Astrocyte of the spinal cord (primary cell): ENCODE results near the gene DNAH8.

Experiments
- DNase-seq: peaks from one replicate; pipeline ENCODE4 v3.0.0; 2011; ENCODE audit warnings: low read depth, low spot score
- H3K4me3 ChIP-seq: 2 replicates; pipeline ENCODE4 v1.5.1; 2011; ENCODE audit warnings: low read depth, mild to moderate bottlenecking, low read length, moderate library complexity
- in situ Hi-C: cut with HindIII; loops from 2 replicates; pipeline ENCODE4 v1.10.0; 2017; ENCODE audit warnings: low sequenced_read_pairs
- TF ChIP-seq, protein P1 (sequence below): IDR thresholded peaks from 2 replicates; pipeline ENCODE4 v1.5.1; 2012; ENCODE audit warnings: low read depth, mild to moderate bottlenecking, low read length, inconsistent platforms

The DNAH8 gene

DNA sequence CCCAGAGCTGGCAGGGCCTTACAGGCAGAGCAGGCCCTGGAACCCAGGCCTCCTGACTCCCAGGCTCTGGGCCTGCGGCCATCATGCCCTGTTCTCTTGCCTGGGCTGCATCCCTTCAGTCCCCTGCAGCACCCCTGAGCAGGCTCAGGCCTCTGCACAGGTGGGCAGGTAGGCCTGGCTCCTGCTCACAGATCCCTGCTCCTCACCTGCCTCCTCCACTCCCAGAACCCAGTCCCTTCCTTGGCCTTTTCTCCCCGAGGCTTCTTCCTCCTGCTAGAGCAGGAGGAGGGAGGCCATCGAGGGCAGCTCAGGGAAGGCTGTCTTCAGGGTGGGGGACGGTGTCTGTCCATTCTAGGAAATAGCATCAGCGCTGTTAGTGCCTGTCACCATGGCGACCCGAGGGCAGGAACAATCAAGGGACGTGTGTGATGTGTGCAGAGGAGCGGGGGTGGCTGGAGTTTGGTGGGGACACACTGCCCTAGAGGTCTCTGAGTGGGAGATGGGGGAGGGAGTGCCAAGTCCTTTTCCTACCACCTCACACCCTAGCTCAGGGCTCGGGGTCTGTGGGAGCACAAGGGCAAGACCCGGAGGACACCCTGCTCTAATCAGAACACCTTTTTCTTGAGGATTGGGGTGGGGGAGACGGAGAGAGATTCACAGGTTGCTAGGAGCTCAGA, 360.0 kb downstream of the DNAH8 start:
- DNase-seq, result no peak
- no peak overlapping the region for H3K4me3 ChIP-seq
- TF ChIP-seq, protein P1, sequence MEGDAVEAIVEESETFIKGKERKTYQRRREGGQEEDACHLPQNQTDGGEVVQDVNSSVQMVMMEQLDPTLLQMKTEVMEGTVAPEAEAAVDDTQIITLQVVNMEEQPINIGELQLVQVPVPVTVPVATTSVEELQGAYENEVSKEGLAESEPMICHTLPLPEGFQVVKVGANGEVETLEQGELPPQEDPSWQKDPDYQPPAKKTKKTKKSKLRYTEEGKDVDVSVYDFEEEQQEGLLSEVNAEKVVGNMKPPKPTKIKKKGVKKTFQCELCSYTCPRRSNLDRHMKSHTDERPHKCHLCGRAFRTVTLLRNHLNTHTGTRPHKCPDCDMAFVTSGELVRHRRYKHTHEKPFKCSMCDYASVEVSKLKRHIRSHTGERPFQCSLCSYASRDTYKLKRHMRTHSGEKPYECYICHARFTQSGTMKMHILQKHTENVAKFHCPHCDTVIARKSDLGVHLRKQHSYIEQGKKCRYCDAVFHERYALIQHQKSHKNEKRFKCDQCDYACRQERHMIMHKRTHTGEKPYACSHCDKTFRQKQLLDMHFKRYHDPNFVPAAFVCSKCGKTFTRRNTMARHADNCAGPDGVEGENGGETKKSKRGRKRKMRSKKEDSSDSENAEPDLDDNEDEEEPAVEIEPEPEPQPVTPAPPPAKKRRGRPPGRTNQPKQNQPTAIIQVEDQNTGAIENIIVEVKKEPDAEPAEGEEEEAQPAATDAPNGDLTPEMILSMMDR, result no peak
- in situ Hi-C loops, result no loop called here

DNA sequence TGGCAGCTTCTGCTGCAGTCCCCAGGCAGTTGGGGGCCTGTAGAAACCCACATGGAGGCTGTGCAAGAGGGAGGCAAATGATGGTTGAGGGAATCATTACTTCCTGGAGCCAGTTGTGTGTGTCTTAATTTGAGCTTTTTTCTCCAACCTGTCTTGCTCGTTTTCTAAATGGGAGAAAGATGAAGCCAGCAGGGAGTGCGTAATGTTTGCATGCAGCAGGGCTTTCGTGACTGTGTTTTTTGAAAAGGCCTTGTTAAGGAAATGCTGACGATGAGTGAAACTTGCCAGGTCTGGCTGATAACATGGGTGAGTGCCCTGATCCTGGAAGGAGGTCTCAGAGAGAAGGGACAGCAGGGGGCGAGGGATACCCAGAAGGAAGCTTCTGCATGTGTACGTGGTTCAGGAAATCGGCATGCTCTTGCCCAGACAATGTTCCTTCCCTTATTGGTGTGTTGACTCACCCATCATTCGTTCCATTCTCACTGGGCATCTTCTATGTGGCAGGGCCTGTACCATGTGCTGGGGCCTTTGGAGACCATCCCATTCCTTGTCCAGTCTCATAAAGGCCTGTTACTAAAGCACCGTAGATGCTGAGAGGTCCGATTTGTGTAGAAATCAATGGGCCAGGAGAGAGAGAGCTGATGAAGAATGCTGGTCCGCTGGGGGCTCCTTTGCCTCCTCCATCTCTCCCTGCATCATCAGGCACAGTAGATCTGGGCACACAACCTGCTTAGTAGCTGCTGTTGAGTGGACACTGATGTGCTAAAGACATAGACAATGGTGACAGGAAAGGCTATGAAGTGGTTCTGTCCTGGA, 360.9 kb downstream of the DNAH8 start:
- in situ Hi-C loops, result no loop called here
- DNase-seq, result no peak
- TF ChIP-seq, protein P1, result no peak

DNA sequence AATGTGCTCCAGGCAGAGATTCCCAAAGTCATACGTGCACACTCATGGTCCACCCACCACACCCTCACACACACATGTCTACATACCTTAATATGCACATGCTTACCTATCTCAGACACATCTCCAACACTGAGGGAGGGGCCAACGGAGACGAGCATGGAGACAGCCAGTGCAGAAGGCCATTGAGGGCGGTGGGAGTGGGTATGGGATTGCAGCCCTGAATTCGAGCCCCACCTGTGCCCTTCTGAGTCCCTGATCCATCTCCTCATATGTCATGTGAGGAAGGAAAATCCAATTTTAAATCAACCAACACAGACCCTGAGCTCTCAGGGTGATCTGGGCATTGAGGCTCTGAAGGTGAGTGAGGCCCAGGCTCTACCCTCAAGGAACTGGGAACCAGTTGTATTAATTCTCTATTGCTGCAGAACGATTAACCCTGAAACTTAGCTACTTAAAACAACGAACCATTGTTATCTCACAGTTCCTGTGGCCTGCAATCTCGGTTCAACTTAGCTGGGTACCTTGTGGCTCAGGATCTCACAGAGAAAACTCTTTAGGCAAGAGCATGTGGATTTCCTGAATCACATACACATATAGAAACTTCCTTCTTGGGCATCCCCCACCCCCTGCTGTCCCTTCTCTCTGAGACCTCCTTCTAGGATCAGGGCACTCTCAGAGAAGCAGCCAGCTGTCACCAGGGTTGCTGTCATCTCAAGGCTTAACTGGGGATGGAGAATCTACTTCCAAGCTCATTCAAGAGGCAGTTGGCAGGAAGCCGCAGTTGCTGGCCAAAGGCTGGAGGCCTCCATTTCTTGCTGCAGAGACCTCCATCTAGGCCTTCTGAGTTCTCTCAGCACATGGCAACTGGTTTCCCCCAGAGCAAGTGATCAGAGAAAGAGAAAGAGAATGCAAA, 361.8 kb downstream of the DNAH8 start:
- H3K4me3 ChIP-seq, result no peak overlapping the region
- DNase-seq, result no peak
- in situ Hi-C loops, result no loop called here
- TF ChIP-seq, protein P1, result no peak

More for the DNA sequence above, 360.9 kb downstream of the DNAH8 start:
- H3K4me3 ChIP-seq, result no peak overlapping the region

DNA sequence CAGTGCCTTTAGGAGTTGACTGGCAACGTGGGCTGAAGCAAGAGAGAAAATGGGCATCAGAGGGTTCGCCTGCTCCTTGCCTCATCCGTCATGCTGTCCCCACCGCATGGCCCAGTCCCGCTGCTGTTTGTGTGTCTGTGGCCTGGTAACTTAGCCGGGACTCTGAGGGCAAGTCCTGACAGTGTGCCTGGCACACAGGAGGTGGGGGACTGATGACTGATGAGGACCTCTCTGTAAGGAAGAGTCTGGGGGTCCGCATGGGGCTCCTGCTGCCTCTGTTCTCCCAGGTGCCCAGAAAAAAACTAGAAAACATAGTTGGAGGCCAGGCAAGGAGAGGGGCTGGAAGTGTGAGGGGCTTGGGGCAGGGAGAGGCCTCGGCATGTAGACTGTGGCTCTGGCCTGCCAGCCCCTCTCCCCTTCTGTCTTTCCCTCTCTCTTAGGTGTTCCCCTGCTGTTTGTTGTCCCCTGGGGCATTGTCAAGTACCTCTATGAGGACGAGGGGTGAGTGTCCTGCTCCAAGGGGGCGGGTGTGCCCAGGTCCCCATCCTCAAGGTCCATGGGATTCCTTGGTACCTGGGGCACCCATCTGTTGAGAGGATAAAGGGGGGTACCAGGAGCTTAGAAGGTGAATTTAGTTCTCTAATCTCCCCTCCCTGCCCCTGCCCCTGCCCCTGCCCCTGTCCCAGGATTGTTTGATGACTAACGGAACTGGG, 362.9 kb downstream of the DNAH8 start:
- no peak for DNase-seq
- H3K4me3 ChIP-seq, result no peak overlapping the region
- in situ Hi-C loops, result no loop called here
- TF ChIP-seq, protein P1, result no peak

DNA sequence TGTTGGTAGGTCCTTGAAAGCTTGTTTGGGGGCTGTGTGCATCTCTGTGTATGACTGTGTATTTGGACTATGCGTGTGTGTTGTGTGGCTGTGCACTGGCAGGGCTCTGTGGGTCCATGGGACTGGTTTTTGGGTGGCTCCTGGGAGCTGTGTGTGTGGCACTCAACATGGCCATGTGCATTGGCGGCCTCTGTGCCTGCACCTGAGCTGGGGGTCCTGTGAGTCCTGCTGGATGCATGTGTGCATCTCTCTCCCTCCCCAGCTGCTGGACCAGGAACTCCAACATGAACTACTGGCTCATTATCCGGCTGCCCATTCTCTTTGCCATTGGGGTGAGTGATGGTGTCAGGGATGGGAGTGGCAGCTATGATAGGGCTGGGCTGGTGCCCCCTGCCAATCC, 363.6 kb downstream of the DNAH8 start:
- no peak for DNase-seq
- in situ Hi-C loops, result no loop called here
- no peak overlapping the region for H3K4me3 ChIP-seq
- TF ChIP-seq, protein P1, result no peak
